Suprapubic skin (tissue), 4 donors: ENCODE data around the gene IGF1. TPM values are rescaled to one million over a fixed set of nuclear protein-coding genes. Genes with fewer than 3 reads are reported as not detected.

Experiments
- DNase-seq, 2 donors: peaks; one replicate each; pipeline ENCODE4 v3.0.0-alpha.2; 2019; ENCODE audit warnings: low spot score in 2 of 2
- H3K27ac ChIP-seq: fragments of 200-600 bp; sonication (generic); one replicate; pipeline ENCODE4 v1.5.1; 2019
- H3K27me3 ChIP-seq: fragments of 200-600 bp; sonication (generic); one replicate; pipeline ENCODE4 v1.5.1; 2019
- H3K36me3 ChIP-seq: fragments of 200-600 bp; sonication (generic); one replicate; pipeline ENCODE4 v1.5.1; 2019
- H3K4me1 ChIP-seq: fragments of 200-600 bp; sonication (generic); one replicate; pipeline ENCODE4 v1.5.1; 2019
- H3K4me3 ChIP-seq: fragments of 200-600 bp; sonication (generic); one replicate; pipeline ENCODE4 v1.5.1; 2019; ENCODE audit warnings: mild to moderate bottlenecking
- H3K9me3 ChIP-seq: fragments of 200-600 bp; sonication (generic); one replicate; pipeline ENCODE4 v1.5.1; 2019
- EP300 ChIP-seq: sonication (generic); formaldehyde crosslinking; IDR thresholded peaks from one replicate; pipeline ENCODE4 v1.6.1; 2017; ENCODE audit warnings: antibody characterized with exemption
- POLR2A ChIP-seq, 2 donors: fragments of 450-650 bp; IDR thresholded peaks; one replicate each; pipeline ENCODE4 v1.6.1; 2017; ENCODE audit warnings: antibody characterized with exemption in 2 of 2, mild to moderate bottlenecking in 2 of 2, moderate library complexity in 2 of 2
- POLR2AphosphoS5 ChIP-seq, 3 donors: sonication (generic); formaldehyde crosslinking; IDR thresholded peaks; one replicate each; pipeline ENCODE4 v1.6.1; 2017; ENCODE audit warnings: antibody characterized with exemption in 3 of 3
- WGBS: methylation state at CpG from one replicate; pipeline ENCODE4 v1.1.5; 2018; 5-methylcytosine and 5-hydroxymethylcytosine counted together
- total RNA-seq, 4 donors: library from RNA; depleted of rRNA; stranded (reverse); fragments of >200 nt; gene quantifications; one replicate each; pipeline ENCODE4 v1.1.0, GENCODE V29; 2016
- TF ChIP-seq, protein P1 (sequence below), 2 donors: fragments of 200-600 bp in 1 of 2; fragments of 450-650 bp in 1 of 2; sonication (generic) in 1 of 2; IDR thresholded peaks; one replicate each; pipeline ENCODE4 v1.5.1; 2016 to 2019; ENCODE audit warnings: antibody characterized with exemption in 2 of 2, mild to moderate bottlenecking in 1 of 2, moderate library complexity in 1 of 2

The IGF1 gene
- total RNA-seq, 4 donors from 2014 or later = 5.9 to 19.7 (median 11.7) TPM

DNA sequence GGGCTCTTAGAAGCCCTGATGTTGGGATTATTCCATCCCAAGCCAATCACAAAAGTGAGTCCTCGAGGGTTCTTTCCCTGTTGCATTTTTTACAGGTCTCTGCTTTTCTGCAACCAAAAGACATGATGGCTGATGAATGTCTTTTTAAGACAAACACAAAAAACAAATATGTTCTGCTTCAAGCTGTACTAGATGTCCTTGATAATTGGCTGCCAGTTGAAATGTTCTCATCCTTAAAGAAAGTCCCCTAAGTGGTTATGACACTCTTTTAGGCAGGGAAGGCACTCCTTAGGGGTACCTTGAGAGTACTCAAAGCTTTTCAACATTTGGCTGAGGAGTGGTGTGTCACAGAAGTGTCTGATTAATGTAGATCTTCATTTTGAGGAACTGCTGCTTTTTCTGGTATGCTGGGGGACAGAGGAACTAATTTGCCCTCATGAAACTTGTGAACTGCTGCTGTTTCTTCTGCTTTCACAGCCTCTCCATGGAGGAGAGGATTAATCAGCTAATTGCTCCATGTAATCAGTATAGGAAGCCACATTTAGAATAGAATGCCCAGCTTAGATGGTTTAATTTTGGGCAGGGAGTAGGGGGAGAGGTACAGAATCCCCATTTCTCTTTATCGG is 22.8 kb upstream of the IGF1 start:
- no peak for DNase-seq

DNA sequence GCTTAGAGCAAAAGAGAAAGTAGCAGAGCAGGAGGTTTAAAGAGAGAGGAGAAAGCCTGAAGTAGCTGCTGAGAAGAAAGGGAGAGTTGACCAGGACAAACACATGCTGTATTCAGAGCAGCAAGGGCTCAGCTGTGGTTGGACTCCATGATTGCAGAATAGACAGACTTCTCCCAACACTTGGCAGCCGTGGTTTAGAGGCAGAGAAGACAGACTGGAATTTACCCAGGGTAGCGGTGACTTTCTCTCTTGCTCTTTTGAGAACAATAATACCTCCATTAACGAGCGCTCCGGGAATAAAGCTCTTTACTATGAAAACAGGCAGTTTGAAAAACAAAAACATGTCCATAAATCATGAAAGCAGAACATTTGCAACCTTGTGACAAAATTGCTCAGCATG is 21.4 kb upstream of the IGF1 start:
- TF ChIP-seq, protein P1, sequence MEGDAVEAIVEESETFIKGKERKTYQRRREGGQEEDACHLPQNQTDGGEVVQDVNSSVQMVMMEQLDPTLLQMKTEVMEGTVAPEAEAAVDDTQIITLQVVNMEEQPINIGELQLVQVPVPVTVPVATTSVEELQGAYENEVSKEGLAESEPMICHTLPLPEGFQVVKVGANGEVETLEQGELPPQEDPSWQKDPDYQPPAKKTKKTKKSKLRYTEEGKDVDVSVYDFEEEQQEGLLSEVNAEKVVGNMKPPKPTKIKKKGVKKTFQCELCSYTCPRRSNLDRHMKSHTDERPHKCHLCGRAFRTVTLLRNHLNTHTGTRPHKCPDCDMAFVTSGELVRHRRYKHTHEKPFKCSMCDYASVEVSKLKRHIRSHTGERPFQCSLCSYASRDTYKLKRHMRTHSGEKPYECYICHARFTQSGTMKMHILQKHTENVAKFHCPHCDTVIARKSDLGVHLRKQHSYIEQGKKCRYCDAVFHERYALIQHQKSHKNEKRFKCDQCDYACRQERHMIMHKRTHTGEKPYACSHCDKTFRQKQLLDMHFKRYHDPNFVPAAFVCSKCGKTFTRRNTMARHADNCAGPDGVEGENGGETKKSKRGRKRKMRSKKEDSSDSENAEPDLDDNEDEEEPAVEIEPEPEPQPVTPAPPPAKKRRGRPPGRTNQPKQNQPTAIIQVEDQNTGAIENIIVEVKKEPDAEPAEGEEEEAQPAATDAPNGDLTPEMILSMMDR (IDR thresholded peaks at IDR 0.05) = no peak
- TF ChIP-seq POLR2AphosphoS5 (IDR thresholded peaks at IDR 0.05) = no peak
- TF ChIP-seq EP300 = no peak
- no peaks in the 10 kb centered on the region for H3K36me3 ChIP-seq
- no peak overlapping the region for H3K27ac ChIP-seq
- WGBS = 57% methylated on average over 5 of the region's 5 CpGs
- H3K27me3 ChIP-seq = no peaks in the 10 kb centered on the region
- no peaks in the 10 kb centered on the region for H3K9me3 ChIP-seq
- H3K4me3 ChIP-seq = no peak overlapping the region
- no peak for DNase-seq
- peaks cover 12% of the 10 kb centered on the region for H3K4me1 ChIP-seq

More for the DNA sequence above, 22.8 kb upstream of the IGF1 start:
- 67% methylated on average over 2 of the region's 2 CpGs for WGBS
- TF ChIP-seq, protein P1 (IDR thresholded peaks at IDR 0.05) = no peak
- no peak for TF ChIP-seq POLR2A (IDR thresholded peaks at IDR 0.05)
- TF ChIP-seq EP300 = no peak
- TF ChIP-seq POLR2AphosphoS5 (IDR thresholded peaks at IDR 0.05) = no peak
- Histone ChIP-seq H3K27me3 (no peaks in the 10 kb centered on the region), H3K36me3 (no peaks in the 10 kb centered on the region), H3K9me3 (no peaks in the 10 kb centered on the region), H3K4me3 (no peak overlapping the region), H3K27ac (no peak overlapping the region), H3K4me1 (peaks cover 12% of the 10 kb centered on the region)

DNA sequence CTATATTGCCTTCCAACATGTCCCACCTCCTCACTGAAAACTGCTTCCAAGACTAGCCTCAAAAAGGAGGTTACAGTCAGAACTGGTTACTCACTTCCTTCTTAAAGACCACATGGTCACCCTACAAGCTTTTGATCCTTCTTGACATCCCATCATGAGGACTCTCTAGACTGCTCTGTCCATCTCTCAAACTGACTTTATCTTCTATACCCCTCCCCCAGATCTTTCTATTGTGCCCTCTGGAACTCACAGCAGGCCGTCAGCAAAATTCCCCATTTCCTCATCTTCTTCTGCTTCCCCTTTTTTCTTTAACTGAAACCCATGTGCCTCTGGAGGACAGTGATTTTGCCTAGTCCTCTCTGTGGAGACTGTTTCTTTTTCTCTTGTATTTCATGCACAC is 18.1 kb upstream of the IGF1 start:
- H3K27me3 ChIP-seq = no peaks in the 10 kb centered on the region
- no peak overlapping the region for H3K27ac ChIP-seq
- H3K36me3 ChIP-seq = no peaks in the 10 kb centered on the region
- WGBS = 59% methylated on average over 1 of the region's 1 CpG
- H3K4me3 ChIP-seq = no peak overlapping the region
- no peak for DNase-seq
- no peaks in the 10 kb centered on the region for H3K9me3 ChIP-seq
- peaks cover 10% of the 10 kb centered on the region for H3K4me1 ChIP-seq
- TF ChIP-seq, protein P1 (IDR thresholded peaks at IDR 0.05) = no peak
- TF ChIP-seq POLR2A (IDR thresholded peaks at IDR 0.05) (no peak), POLR2AphosphoS5 (IDR thresholded peaks at IDR 0.05) (no peak), EP300 (no peak)

DNA sequence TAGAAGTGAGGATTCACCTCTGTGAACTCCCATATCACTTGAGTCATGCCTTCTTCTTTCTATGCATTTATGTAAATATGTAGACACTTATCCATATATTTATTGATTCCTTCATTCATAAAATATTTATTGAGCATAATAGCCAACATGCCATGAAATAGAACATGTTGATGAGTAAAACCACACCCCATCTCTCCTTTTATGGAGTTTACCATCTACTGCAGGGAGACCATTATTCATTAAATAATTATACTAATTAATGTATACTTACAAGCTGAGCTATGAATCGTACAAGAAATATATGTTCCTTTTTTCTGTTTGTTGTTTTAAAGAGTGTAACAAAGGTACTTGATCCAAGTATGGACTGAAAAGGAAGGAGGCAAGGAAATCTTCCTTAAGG is 17.4 kb upstream of the IGF1 start:
- WGBS = 73% methylated on average over 1 of the region's 1 CpG
- H3K27ac ChIP-seq = no peak overlapping the region
- H3K4me1 ChIP-seq = peaks cover 3% of the 10 kb centered on the region
- TF ChIP-seq EP300 = no peak
- no peaks in the 10 kb centered on the region for H3K9me3 ChIP-seq
- no peak overlapping the region for H3K4me3 ChIP-seq
- no peaks in the 10 kb centered on the region for H3K27me3 ChIP-seq
- no peak for DNase-seq
- H3K36me3 ChIP-seq = no peaks in the 10 kb centered on the region

DNA sequence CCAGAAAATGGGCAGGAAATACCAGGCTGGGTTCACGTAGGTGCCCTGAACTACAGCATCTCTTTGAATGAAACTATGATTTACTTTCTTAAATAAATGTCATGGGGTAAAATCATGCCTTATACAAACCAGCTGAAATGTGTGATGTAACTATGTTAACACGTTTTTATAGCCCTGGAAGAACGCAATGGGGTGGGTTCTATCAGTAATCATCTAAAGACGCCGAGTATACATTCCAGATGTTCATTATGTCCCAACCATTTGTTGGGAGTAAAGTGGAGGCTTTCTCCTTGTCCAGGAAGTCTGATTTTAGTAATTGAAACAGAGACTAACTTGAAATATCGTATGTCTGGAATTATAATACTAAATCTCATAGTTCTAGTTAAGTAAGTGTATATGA is 16.2 kb upstream of the IGF1 start:
- Histone ChIP-seq H3K27ac (no peak overlapping the region), H3K9me3 (no peaks in the 10 kb centered on the region)
- 64% methylated on average over 6 of the region's 6 CpGs for WGBS

DNA sequence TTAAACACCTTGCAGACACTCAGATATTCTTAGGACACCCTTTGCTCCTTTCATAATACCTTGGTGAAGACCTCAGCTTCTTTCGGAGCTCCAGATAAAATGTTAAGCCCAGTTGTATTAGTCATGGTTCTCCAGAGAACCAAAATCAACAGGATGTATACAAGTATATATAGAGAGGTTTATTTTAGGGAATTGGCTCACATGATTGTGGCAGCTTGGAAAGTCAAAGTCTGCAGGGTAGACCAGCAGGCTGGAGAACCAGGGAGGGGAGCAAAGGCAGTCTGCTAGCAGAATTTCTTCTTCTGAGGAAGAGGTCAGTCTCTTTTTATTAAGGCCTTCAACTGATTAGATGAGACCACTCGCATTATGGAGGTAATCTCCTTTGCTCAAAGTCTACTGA is 6.9 kb upstream of the IGF1 start:
- no peak overlapping the region for H3K4me3 ChIP-seq
- WGBS = 92% methylated on average over 2 of the region's 2 CpGs
- no peaks in the 10 kb centered on the region for H3K36me3 ChIP-seq
- H3K4me1 ChIP-seq = peaks cover 6% of the 10 kb centered on the region
- H3K27ac ChIP-seq = no peak overlapping the region
- no peaks in the 10 kb centered on the region for H3K9me3 ChIP-seq
- no peaks in the 10 kb centered on the region for H3K27me3 ChIP-seq
- DNase-seq = no peak
- TF ChIP-seq POLR2AphosphoS5 (IDR thresholded peaks at IDR 0.05) = no peak
- TF ChIP-seq POLR2A (IDR thresholded peaks at IDR 0.05) = no peak
- TF ChIP-seq EP300 = no peak
- TF ChIP-seq, protein P1 (IDR thresholded peaks at IDR 0.05) = no peak

More for the DNA sequence above, 16.2 kb upstream of the IGF1 start:
- H3K4me1 ChIP-seq = no peaks in the 10 kb centered on the region
- no peaks in the 10 kb centered on the region for H3K36me3 ChIP-seq
- no peak for TF ChIP-seq POLR2AphosphoS5 (IDR thresholded peaks at IDR 0.05)
- no peak for TF ChIP-seq POLR2A (IDR thresholded peaks at IDR 0.05)
- DNase-seq = no peak
- no peaks in the 10 kb centered on the region for H3K27me3 ChIP-seq
- H3K4me3 ChIP-seq = no peak overlapping the region
